GM18907 (cell line): ENCODE results near the gene SAXO1.
"Not testable (repeated sequence)": the region's sequence is repeated elsewhere in the genome, so short reads cannot be mapped to it uniquely, and the experiment has no call there.

Experiments used
- ATAC-seq: cut with Tn5 transposase; IDR thresholded peaks from one replicate; pipeline ENCODE4 v1.9.1; 2021; ENCODE audit warnings: mild to moderate bottlenecking, moderate library complexity; ENCODE audit not compliant: unreplicated experiment

The SAXO1 gene

DNA sequence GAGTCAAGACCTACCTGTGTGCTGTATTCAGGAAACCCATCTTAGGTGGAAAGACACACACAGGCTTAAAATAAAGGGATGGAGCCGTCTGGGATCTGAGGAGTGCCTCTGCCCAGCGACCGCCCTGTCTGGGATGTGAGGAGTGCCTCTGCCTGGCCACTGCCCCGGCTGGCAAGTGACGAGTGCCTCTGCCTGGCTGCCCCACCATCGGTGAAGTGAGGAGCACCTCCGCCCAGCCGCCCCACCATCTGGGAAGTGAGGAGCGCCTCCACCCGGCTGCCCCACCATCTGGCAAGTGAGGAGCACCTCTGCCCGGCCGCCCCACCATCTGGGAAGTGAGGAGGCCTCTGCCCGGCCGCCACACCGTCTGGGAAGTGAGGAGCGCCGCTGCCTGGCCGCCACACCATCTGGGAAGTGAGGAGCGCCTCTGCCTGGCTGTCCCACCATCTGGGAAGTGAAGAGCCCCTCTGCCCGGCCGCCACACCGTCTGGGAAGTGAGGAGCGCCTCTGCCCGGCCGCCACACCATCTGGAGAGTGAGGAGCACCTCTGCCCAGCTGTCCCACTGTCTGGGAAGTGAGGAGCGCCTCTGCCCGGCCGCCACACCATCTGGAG, 33.7 kb downstream of the SAXO1 start:
- no peak for ATAC-seq

DNA sequence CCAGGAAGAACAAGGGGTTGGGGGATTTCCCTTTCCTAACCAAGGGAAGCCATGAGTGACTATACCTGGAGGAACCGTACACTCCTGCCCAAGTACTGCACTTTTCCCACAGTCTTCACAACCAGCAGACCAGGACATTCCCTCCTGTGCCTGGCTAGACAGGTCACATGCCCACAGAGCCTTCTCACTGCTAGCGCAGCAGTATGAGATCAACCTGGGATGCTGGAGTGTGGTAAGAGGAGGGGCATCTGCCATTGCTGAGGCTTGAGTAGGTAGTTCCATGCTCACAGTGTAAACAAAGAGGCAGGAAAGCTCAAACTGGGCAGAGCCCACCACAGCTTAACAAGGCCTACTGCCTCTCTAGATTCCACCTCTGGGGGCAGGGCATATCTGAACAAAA, 35.9 kb downstream of the SAXO1 start:
- ATAC-seq = no peak

DNA sequence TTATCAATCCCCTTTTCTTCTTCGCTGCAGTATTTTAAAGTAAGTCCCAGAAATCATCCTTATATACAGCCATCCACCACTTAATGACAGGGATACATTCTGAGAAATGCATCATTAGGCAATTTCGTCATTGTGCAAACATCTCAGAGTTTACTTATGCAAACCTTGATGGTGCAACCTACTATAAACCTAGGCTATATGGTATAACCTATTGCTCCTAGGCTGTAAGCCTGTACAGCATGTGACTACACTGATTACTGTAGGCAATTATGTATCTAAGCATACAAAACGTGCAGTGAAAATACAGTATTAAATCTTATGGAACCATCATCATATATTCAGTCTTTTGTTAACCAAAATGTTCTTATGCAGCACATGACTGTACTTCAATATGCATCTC, 36.8 kb downstream of the SAXO1 start:
- ATAC-seq = no peak

DNA sequence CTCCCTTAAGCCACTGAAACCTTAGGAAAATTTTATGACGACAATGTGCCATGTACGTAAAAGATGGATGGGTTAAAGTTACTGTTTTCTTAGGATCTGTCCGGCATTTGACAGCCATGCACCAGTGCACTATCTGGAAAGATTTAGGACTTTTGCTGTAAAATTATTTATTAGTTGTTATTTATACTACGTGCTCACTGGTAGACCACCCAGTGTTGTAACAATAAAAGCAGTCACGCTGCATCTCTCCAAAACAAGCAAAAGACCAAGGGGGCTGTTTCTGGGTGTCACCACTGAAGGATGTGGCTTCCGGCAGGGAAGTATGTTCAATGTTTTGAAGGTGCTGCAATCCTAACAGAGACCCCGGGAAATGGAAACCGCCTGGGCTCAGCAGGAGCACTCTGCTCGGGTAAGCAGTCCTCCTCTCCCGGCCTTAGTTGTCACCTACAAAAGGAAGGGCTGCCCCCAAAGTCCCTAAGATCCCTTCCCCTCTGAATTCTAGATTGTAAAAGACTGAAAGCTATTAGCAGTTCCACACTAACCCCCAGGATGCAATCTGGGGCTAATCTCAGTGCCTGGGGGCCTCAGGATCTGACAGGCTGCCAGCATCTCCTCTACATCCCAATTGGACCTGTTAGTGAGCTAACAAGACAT, 38.6 kb downstream of the SAXO1 start:
- ATAC-seq = no peak

DNA sequence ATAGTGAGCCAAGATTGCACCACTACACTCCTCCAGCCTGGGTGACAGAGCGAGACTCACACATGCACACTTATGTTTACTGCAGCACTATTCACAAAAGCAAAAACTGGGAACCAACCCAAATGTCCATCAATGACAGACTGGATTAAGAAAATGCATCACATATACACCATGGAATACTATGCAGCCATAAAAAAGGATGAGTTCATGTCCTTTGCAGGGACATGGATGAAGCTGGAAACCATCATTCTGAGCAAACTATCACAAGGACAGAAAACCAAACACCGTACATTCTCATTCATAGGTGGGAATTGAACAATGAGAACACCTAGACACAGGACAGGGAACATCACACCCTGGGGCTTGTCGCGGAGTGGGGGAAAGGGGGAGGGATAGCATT, 41.8 kb downstream of the SAXO1 start:
- not testable (repeated sequence) for ATAC-seq

DNA sequence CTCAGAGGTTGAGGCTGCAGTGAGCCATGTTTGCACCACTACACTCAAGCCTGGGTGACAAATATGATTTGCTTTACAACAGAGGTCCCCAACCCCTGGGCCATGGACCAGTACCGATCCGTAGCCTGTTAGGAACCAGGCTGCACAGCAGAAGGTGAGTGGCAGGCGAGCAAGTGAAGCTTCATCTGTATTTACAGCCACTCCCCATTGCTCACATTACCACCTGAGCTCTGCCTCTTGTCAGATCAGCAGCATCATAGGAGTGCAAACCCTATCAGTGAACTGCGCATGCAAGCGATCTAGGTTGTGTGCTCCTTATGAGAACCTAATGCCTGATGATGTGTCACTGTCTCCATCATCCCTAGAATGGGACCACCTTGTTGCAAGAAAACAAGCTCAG, 42.5 kb downstream of the SAXO1 start:
- ATAC-seq = no peak

DNA sequence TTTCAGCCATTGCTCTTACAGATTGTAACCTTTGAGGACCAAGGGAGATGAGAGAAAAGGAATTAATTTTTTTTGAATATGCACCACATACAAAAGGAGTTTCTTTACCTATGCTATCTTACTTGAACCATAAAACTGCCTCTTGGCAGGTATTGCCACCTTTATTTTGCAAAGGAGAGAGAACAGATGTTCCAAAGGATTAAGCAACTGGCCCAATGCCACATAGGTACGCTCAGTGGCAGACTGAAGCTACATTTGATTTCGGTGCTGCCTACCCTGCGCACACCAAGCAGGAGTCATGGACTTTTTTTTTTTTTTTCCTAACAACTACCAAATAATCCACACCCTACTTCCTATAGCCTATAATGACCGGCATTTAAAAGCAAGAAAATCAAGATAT, 43.1 kb downstream of the SAXO1 start:
- no peak for ATAC-seq

DNA sequence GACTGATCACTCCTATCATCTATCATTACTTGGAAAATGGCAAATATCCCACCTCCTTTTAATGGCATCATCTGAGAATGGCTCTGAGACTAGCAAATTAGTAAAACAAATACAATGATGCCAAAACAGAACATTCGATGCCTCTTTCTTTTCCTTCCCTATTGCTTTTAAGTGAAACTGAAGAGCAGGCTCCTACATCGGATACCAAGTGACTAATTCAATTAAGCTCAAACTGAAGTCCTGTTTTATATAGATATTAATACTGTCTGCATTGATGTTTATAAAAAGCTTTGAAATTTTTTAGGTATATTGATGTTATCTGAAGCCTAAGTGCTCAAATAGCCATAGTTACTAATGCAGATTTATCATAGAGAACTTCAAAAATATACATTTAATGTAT, 43.9 kb downstream of the SAXO1 start:
- ATAC-seq = no peak

DNA sequence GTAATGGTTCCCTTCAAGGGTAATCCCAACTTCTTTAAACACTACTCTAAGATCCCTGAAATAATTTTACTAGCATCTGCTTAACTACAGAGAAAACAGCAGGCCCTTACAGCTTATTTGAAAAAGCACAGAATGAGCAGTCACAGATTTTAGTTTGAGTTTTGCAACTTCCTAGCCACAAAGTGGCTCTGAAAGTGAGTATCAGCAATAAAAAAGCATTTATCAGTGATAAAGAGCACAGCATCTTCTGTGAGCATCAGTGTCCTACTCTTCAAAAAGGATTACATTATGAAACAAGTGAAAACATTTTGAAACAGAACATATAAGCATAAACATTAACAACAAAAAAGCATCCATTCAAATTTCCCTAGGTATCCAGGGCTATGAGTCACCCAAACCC, 45.0 kb downstream of the SAXO1 start:
- ATAC-seq = no peak

DNA sequence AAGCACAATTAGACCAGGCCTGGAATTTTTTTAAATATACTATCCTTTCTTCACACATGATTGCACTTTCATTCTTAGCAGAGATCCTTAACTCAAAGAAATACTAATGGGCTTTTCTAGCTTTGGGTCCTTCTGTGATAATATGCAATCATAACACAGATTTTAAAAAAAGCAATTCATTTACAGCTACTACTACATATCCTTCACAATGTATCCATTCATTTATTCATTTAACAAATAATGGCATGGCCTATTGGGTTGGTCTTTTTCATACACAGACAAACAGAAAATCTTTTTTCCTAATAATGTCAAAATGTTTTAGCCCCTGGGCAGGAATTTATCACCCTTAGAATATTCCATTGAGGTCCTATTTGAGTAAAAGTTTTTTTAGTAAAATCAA, 47.0 kb downstream of the SAXO1 start:
- ATAC-seq = no peak

DNA sequence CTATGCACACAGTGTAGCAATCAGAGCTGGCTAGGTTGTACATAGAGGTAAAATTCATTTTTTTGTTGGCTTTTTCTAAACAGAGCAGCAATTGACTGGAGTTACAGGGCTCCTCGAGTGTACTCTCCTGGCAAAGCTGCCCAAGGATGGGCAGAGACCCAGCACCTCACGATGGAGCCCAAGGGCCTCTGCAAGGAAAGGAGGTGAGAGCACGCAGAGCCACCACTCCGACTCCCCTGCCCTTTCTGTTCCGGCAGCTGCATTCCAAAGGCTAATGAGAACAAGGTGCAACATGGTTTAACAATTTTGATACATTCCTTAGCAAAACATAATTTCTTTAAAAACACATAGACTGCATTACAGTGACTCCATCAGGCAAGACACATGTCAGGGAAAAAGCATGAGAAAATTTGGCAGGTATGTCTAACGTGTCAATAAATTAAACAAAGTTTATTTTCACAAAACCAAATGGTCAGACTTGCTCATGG, 47.5 kb downstream of the SAXO1 start:
- ATAC-seq = no peak

DNA sequence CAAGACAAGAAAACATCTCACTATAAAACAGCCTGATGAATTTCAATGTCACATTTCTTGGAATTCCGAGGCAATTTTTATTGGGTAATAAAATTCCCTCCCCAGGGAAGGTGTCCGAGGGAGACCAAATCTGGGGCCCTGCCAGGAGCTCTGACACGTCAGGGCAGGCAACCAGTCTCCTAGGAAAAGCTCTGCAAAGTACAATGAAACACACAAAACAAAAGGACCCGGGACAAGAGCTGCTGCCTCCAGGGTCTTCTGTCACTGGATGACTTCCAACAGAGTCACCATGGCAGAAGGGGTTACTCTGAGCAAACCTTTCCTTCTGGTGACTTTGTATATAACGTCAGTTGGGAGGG, 50.8 kb downstream of the SAXO1 start:
- ATAC-seq = no peak

DNA sequence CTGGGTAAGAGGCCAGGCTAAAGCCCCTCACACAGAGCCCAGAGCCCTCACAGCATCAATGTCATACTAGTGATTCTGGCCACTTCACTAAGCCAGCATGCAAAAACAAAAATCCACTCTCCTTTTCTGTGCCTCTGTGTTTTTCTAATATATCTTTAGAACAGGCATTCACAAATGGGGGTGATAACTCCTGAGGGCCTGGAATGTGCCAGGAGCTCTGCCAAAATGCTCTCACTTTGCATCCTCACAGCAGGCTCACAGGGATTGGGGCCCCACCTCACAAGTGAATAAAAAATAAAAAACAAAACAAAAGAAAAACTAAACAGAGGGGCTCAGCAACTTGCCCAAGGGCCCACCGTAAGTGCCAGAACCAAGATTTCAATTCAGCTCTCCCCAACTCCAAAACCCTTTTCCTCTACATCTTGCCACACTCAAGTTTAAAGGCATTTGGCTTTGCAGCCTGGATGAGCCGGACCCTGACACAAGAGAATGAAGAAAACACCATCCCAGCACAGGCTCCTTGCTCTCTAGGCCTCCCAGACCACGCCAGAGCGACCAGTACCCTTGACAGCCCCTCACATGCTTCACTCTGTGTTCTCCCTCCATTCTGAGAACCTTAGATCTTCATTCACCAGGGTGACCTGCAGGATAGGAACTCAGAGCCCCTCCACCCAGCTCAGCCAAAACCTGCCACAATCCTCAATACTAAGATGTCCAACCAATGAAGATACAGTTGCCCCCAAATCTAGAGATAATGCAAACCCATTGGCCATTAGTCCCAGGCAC, 51.3 kb downstream of the SAXO1 start:
- ATAC-seq = no peak

DNA sequence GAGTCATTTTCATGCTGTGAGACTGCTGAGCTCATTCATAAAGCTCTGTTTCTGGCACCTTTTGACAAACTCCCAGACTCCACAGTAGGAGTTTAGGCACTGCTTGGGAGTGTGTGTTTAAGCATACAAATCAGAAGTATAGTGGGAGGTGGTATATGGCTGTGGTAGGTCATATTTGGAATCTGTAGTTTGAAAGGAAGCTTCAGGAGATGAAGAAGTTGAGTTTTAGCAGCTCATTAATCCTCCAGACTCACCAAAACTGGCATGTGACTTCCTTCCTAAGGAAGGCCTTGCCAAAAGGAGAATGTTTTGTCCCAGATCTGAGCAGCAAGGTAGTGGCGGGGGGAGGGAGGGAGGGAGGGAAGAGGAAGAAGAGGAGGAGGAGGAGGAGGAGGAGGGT, 52.8 kb downstream of the SAXO1 start:
- ATAC-seq = no peak

DNA sequence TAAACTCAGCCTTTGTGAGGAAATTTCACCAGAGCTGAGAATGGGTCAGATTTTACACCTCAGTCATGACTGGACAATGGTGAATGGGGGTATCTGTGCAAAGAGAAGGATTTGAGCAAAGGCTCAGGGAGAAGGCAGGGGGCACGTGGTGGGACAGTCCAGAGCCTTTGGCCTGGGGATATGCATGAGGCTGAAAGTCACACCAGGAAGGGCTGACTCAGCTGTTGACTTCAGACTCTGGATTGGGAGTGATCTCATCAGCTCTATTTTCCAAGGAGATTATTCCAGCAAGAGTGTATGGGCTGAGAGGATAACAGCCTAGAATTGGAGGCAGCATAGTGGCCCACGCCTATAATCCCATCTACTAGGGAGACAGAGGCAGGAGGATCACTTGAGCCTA, 53.6 kb downstream of the SAXO1 start:
- ATAC-seq = no peak

DNA sequence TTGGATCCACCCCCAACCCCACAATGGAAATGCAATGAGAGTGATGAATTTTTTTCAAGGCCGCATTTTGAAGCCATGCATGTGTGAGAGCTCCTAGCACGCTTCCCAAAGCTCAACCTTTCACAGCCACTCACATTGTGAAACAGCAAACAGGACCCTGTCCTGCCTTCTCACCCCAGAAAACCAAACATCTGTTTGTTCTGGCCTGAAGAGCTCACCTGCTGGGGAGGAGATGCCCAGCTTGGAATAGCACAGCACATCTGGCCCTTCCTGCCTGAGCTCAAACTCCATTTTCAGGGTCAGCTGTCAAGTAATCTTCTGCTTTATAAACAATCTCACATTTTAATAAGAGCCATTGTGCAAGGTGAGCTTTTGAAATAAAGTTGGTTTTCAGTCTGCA, 54.8 kb downstream of the SAXO1 start:
- no peak for ATAC-seq

DNA sequence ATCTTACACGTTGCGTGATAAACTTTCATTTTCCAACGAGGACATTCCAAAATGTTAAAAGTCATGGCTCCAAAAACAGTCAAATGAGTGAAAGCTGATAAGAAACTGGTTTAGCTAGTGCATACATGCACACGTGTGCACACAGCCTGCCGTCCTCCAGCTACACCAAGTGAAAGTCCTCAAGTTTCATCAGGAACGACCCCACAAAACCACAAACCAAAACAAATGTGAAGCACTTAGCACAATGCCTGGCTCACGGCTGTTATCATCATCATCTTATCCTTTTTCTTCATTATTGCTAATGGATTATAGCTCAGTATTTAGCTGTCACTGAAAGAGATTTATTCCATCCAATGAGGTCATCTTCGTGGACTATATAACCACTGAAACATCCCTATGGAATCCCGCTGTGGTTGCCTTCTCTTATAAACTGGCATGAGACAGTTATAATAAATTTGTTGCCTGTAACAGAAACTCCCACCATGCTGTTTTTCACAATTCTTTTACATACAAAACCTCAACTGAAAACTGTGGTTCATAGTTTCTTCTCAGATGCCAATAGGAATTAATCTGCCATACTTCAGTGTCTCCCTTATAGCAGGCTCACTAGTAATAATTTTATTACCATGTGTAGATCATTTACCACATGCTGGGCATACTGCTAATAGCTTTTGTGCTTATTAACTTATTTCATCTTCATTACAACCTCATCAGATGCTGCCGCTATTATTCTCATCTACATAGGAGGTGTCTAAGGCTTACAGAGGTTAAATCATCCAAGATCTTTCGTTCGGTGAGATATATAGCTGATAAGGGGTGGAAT, 56.1 kb downstream of the SAXO1 start:
- no peak for ATAC-seq

DNA sequence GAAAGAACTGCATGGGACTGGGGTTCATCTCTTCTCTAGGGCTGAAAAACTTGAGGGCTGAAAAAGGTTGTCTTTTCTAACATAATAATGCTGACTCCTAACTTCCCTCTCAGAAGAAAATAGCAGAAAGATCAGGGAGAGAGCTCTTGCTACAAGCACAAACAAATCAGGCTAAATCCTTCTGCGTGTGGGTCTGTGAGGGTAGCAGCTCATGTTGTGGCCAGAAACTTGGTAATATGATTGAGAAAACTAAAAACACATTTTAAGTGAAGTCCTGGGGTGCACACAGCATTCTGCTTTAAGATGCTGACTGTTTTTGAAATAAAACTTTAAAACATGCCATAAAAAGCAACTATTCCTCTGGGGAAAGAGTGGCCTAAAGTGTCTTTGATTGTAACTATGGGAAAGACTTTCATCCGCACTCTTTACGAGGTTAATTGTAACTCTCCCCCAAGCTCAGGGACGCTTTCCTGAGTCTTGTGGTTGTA, 56.7 kb downstream of the SAXO1 start:
- no peak for ATAC-seq

DNA sequence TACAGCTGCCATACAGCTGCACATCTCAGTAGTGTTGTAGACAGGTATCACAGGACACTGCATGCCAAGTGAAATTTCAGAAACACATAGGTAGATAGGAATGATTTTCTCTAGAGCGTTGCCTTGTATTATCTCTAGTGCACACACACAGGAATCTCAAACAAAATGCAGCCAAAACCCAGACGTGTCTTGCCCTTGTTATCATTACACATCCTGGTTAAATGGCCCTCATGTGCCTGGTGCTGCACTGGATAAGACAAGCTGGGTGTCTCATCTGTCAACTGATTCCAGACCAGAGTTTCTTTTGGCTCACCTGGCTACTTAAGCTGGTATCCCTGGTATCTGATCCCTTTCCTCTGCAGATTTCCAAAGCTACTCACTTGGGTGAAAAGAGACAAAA, 59.7 kb downstream of the SAXO1 start:
- no peak for ATAC-seq

DNA sequence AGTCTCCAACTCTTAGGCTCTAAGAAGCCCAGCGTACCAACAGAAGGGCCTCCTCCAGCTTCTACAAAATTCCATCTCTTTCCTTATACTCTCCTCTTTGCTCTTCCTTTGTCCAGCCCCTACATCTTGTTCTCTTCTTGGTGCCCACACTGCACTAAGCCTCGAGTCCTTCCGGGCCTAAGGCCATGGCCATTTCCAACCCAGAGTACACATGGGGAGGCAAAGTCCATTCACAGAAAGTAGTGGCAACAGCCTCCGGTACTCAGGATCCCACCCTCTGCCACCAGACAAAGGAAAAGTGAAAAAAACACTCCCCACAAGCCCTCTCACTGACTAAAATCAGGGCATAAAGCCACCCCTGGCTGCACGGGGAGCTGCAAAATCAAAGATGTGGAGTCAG, 60.3 kb downstream of the SAXO1 start:
- ATAC-seq = no peak

DNA sequence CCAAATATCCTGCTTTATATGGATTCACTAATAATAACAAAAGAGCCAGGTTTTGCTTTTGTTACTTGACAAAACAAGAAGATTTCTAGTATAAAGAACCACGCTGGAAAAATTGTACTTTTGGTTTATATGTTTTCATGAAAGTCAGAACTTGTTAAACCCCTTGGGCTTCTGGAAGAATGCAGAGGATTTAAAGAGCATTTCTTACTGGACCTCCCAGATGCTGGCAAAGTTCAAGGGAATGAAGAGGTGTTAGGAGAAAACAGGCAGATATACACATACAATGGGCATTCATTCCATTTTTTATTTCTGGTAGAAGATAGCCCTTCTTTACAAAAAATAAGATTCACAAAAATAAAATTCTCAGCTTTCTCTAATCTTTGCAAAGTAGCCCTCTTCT, 61.1 kb downstream of the SAXO1 start:
- ATAC-seq = no peak
